ENCODE results near the gene NAPEPLD. TPM values are rescaled to one million over a fixed set of nuclear protein-coding genes. Genes with fewer than 3 reads are reported as not detected.

The NAPEPLD gene
- polyA plus RNA-seq, 4 donors: 8.9 to 62.0 (median 18.1) TPM

DNA sequence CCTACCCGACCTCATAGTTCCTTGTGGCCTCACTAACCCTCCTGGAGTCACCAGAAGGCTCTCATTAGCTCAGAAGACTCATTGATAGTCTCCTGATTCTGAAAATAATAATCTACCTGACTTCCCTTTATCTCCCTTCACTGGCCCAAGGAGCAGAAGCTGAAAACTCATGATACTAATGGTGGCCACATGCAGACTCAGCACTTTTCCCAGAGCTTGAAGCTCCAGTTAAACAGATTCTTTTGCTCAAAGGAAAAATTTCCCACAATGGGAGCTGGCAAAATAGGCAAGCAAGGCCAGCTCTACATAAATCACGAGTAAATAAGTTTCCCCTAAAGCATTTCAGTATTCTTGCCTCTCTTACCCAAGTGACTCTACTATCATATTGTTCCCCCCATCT, 8.2 kb downstream of the NAPEPLD start:
- WGBS, 3 donors: 86 to 98% (median 98%) methylated on average over 2 of the region's 2 CpGs
- peaks cover 0 to 6% of the 10 kb centered on the region in 2 donors for H3K9me3 ChIP-seq (ENCODE audit: control insufficient read depth in 2 of 2, insufficient read depth in 1 of 2, low read depth in 1 of 2, low read length in 1 of 2)
- no peaks in the 10 kb centered on the region for H3K4me1 ChIP-seq (ENCODE audit: control insufficient read depth in 3 of 3, insufficient read depth in 2 of 3, low read depth in 1 of 3, low read length in 2 of 3)
- no peaks in the 10 kb centered on the region for H3K27me3 ChIP-seq (ENCODE audit: control insufficient read depth in 3 of 3, insufficient read depth in 3 of 3, low read length in 3 of 3)
- H3K36me3 ChIP-seq (ENCODE audit: control insufficient read depth in 3 of 3, insufficient read depth in 2 of 3, low read depth in 1 of 3, low read length in 3 of 3): peaks cover 0 to 10% (median 0%) of the 10 kb centered on the region in 3 donors
- no peak overlapping the region for H3K27ac ChIP-seq (ENCODE audit: low read depth in 1 of 3, low read length in 2 of 3)
- DNase-seq: no peak
- no peak for FAIRE-seq
- H3K4me3 ChIP-seq (ENCODE audit: low read depth in 1 of 3, low read length in 3 of 3): no peak overlapping the region

DNA sequence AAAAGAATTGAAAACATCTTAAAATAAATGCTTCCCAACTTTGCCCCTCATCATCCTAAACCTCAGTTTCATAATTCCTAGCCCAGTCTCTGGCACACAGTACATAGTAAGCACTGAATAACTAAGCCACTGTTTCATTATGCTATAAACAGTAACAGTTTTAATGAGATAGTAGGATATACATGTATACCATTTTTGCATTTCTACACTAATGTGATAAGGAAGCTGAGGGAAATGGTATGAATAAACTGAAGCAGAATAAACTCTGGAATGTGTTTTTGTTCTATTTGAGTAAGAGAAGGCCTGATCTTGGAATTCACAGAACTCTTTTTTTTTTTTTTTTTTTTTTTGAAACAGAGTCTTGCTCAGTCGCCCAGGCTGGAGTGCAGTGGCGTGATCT, 8.8 kb downstream of the NAPEPLD start:
- Histone ChIP-seq H3K36me3 (ENCODE audit: control insufficient read depth in 3 of 3, insufficient read depth in 2 of 3, low read depth in 1 of 3, low read length in 3 of 3) (peaks cover 0 to 10% (median 0%) of the 10 kb centered on the region in 3 donors), H3K27me3 (ENCODE audit: control insufficient read depth in 3 of 3, insufficient read depth in 3 of 3, low read length in 3 of 3) (no peaks in the 10 kb centered on the region), H3K27ac (ENCODE audit: low read depth in 1 of 3, low read length in 2 of 3) (no peak overlapping the region), H3K4me3 (ENCODE audit: low read depth in 1 of 3, low read length in 3 of 3) (no peak overlapping the region), H3K4me1 (ENCODE audit: control insufficient read depth in 3 of 3, insufficient read depth in 2 of 3, low read depth in 1 of 3, low read length in 2 of 3) (peaks cover 0 to 4% (median 0%) of the 10 kb centered on the region in 3 donors), H3K9me3 (ENCODE audit: control insufficient read depth in 2 of 2, insufficient read depth in 1 of 2, low read depth in 1 of 2, low read length in 1 of 2) (peaks cover 0 to 6% of the 10 kb centered on the region in 2 donors)
- 80 to 93% methylated on average over 1 to 2 of the region's 2 CpGs; no CpG with 5 or more reads in 1 of the 3 donors for WGBS, 3 donors
- FAIRE-seq (no peak), DNase-seq (no peak)

DNA sequence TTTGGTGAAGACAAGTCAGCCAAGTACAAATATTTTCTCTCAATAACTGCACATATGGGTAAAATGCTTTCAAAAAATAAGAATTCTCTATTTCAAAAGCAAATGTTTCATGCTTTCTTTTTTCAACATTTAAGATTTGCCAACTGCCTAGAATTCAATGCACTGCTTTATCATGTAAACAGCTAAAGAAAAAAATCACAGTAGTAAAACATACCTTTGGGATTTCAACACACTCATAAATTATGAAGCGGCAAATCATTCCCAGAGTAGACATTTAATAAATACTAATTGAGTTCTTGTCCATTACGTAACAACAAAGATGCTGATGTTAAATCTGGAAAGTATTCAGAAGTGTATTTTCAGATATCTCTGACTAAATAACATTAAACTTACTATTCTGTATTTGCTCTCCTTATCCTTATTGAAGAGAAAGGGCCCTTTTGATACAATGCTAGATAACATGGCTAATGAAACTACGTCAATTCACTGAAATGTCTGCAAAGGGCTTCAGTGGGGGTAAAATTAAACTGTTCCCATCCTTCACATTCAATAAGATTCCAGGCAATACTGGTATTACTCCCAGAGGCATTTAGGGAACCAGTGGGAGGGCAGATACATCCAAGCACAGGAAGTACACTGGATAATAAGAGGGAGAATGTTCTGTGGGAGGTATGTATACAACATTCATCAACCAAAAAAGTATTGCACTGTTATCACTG, 13.9 kb downstream of the NAPEPLD start:
- Histone ChIP-seq H3K9me3 (ENCODE audit: control insufficient read depth in 2 of 2, insufficient read depth in 1 of 2, low read depth in 1 of 2, low read length in 1 of 2) (no peaks in the 10 kb centered on the region), H3K27me3 (ENCODE audit: control insufficient read depth in 3 of 3, insufficient read depth in 3 of 3, low read length in 3 of 3) (no peaks in the 10 kb centered on the region), H3K27ac (ENCODE audit: low read depth in 1 of 3, low read length in 2 of 3) (no peak overlapping the region), H3K4me1 (ENCODE audit: control insufficient read depth in 3 of 3, insufficient read depth in 2 of 3, low read depth in 1 of 3, low read length in 2 of 3) (peaks cover 0 to 4% (median 0%) of the 10 kb centered on the region in 3 donors), H3K36me3 (ENCODE audit: control insufficient read depth in 3 of 3, insufficient read depth in 2 of 3, low read depth in 1 of 3, low read length in 3 of 3) (peaks cover 0 to 9% (median 2%) of the 10 kb centered on the region in 3 donors), H3K4me3 (ENCODE audit: low read depth in 1 of 3, low read length in 3 of 3) (no peak overlapping the region)
- DNase-seq: no peak
- no peak for FAIRE-seq
- 75 to 91% (median 86%) methylated on average over 3 of the region's 3 CpGs for WGBS, 3 donors

DNA sequence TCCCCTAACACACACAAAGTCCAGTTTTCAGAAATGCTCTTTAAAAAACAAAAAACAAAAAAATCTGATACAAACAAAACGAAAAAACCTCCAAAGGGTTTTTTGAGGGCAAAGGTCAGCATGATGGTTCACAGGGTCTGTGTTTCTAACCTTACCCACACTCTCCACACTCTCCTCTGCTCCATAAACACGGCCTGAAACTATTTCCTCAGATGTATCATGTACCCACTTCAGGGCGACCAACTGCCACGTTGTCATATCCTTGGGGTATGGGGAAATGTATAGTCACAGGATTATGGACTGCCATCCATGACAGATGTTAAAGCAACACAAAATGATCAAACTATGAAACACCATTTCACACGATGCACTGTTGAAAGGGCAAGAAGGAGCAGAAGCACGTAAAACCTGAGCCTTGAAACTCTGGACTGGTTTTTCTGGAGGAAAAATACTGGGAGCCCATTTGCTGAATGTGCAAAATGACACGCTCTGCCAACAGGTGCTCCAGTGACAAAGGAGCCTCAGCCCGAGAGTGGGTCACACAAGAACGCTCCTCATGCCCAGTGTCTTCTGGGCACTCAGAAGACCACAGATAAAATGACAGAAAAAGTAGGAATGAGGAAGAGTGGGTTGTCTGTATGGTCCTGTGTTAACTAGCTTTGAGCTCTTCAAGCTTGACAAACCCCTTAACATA, 15.8 kb downstream of the NAPEPLD start:
- DNase-seq (no peak), FAIRE-seq (no peak)
- Histone ChIP-seq H3K27me3 (ENCODE audit: control insufficient read depth in 3 of 3, insufficient read depth in 3 of 3, low read length in 3 of 3) (no peaks in the 10 kb centered on the region), H3K27ac (ENCODE audit: low read depth in 1 of 3, low read length in 2 of 3) (no peak overlapping the region), H3K4me1 (ENCODE audit: control insufficient read depth in 3 of 3, insufficient read depth in 2 of 3, low read depth in 1 of 3, low read length in 2 of 3) (peaks cover 0 to 4% (median 0%) of the 10 kb centered on the region in 3 donors), H3K9me3 (ENCODE audit: control insufficient read depth in 2 of 2, insufficient read depth in 1 of 2, low read depth in 1 of 2, low read length in 1 of 2) (no peaks in the 10 kb centered on the region), H3K4me3 (ENCODE audit: low read depth in 1 of 3, low read length in 3 of 3) (no peak overlapping the region), H3K36me3 (ENCODE audit: control insufficient read depth in 3 of 3, insufficient read depth in 2 of 3, low read depth in 1 of 3, low read length in 3 of 3) (peaks cover 0 to 7% (median 4%) of the 10 kb centered on the region in 3 donors)
- 79 to 85% (median 79%) methylated on average over 9 of the region's 9 CpGs for WGBS, 3 donors

DNA sequence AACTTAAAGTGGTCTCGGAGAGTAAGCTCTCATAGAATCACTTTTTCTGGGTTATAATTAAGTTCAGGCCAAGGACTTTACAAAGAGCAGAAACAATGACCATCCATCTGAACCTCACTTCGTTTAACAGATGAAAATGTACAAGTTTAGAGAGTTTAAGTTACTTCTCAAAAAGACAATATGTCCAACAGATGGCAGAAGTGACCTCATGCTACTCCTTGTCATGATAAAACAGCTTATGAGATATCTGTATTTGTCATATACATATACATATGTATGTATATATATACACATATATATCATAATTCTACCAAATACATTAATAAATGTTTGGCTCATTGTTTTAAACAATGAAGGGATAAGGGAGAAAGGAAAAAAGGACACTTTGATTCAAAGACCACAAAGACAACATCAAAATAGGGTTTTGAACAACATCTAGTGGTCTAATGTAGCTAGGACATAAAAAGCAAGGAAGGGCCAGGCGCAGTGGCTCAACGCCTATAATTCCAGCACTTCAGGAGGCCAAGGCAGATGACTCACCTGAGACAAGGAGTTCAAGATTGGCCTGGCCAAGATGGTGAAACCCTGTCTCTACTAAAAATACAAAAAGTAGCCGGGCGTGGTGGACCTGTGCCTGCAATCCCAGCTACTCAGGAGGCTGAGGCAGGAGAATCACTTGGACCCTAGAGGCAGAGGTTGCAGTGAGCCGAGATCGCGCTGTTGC, 17.8 kb downstream of the NAPEPLD start:
- no peak overlapping the region for H3K27ac ChIP-seq (ENCODE audit: low read depth in 1 of 3, low read length in 2 of 3)
- peaks cover 0 to 18% (median 5%) of the 10 kb centered on the region in 3 donors for H3K36me3 ChIP-seq (ENCODE audit: control insufficient read depth in 3 of 3, insufficient read depth in 2 of 3, low read depth in 1 of 3, low read length in 3 of 3)
- no peak overlapping the region for H3K4me3 ChIP-seq (ENCODE audit: low read depth in 1 of 3, low read length in 3 of 3)
- FAIRE-seq: no peak
- H3K9me3 ChIP-seq (ENCODE audit: control insufficient read depth in 2 of 2, insufficient read depth in 1 of 2, low read depth in 1 of 2, low read length in 1 of 2): no peaks in the 10 kb centered on the region
- H3K27me3 ChIP-seq (ENCODE audit: control insufficient read depth in 3 of 3, insufficient read depth in 3 of 3, low read length in 3 of 3): no peaks in the 10 kb centered on the region
- no peak for DNase-seq
- H3K4me1 ChIP-seq (ENCODE audit: control insufficient read depth in 3 of 3, insufficient read depth in 2 of 3, low read depth in 1 of 3, low read length in 2 of 3): peaks cover 0 to 4% (median 0%) of the 10 kb centered on the region in 3 donors
- WGBS, 3 donors: 79 to 87% (median 81%) methylated on average over 9 of the region's 9 CpGs

DNA sequence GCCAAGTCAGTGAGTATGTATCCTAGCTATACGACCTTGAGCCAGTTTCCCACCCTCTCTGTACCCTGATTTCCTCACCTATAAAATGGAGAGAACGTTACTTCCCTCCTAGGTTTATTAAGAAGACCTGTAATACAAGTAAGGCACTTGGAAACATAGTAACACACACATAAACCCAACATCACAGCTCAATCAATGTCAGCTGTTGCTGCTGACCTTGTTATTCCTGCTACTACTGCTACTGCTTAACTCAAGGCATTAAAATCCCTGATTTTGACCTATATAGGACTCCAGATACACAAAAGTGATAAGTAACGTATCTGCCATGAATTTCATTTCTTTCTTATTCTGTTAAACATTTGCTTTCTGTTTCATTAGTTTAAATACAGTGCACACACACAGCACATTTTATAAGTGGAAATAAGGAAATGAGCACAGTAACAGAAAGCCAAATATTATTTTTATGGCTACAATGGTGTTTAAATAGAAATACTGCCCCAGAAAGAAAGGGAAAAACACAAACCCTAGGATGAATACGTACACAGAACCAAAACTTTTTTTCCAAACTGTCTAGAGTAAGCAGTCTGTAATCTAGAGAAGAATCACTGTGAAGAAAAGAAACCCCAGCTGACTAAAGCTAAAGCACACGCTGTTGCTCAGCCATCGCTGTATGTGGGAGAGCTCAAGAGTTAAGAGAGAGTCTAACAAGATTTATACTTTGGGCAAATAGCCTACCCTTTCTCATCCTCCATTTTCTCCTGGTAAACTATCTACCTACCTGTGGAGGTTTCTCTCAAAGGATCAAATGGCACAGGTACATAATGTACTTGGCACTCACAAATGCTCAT, 19.0 kb downstream of the NAPEPLD start:
- no peaks in the 10 kb centered on the region for H3K27me3 ChIP-seq (ENCODE audit: control insufficient read depth in 3 of 3, insufficient read depth in 3 of 3, low read length in 3 of 3)
- DNase-seq: no peak
- no peak overlapping the region for H3K27ac ChIP-seq (ENCODE audit: low read depth in 1 of 3, low read length in 2 of 3)
- 48 to 56% (median 50%) methylated on average over 6 of the region's 6 CpGs for WGBS, 3 donors
- no peaks in the 10 kb centered on the region for H3K4me1 ChIP-seq (ENCODE audit: control insufficient read depth in 3 of 3, insufficient read depth in 2 of 3, low read depth in 1 of 3, low read length in 2 of 3)
- no peak overlapping the region for H3K4me3 ChIP-seq (ENCODE audit: low read depth in 1 of 3, low read length in 3 of 3)
- no peaks in the 10 kb centered on the region for H3K9me3 ChIP-seq (ENCODE audit: control insufficient read depth in 2 of 2, insufficient read depth in 1 of 2, low read depth in 1 of 2, low read length in 1 of 2)
- H3K36me3 ChIP-seq (ENCODE audit: control insufficient read depth in 3 of 3, insufficient read depth in 2 of 3, low read depth in 1 of 3, low read length in 3 of 3): peaks cover 0 to 23% (median 7%) of the 10 kb centered on the region in 3 donors
- FAIRE-seq: no peak

DNA sequence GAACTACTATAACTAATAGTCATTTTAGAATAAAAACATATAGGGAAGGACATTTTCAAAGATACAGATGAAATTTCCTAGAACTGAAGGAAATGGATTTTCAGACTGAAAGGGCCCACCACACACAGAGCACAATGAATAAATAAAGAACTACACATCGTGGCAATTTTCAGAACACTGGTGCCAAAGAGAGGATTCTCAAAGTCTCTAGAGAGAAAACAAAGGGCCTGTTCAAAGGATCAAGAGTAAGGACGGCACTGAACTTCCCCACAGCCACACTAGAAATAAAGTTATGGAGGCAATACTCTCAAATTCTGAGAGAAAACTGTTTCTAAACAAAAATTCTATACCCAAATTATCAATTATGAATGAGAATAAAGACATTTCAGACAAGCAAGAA, 21.9 kb downstream of the NAPEPLD start:
- FAIRE-seq (no peak), DNase-seq (no peak)
- 83 to 93% (median 90%) methylated on average over 2 of the region's 2 CpGs for WGBS, 3 donors
- Histone ChIP-seq H3K4me3 (ENCODE audit: low read depth in 1 of 3, low read length in 3 of 3) (no peak overlapping the region), H3K4me1 (ENCODE audit: control insufficient read depth in 3 of 3, insufficient read depth in 2 of 3, low read depth in 1 of 3, low read length in 2 of 3) (no peaks in the 10 kb centered on the region), H3K27me3 (ENCODE audit: control insufficient read depth in 3 of 3, insufficient read depth in 3 of 3, low read length in 3 of 3) (no peaks in the 10 kb centered on the region), H3K36me3 (ENCODE audit: control insufficient read depth in 3 of 3, insufficient read depth in 2 of 3, low read depth in 1 of 3, low read length in 3 of 3) (peaks cover 0 to 30% (median 10%) of the 10 kb centered on the region in 3 donors), H3K9me3 (ENCODE audit: control insufficient read depth in 2 of 2, insufficient read depth in 1 of 2, low read depth in 1 of 2, low read length in 1 of 2) (no peaks in the 10 kb centered on the region), H3K27ac (ENCODE audit: low read depth in 1 of 3, low read length in 2 of 3) (no peak overlapping the region)

Data from small intestine (tissue), 7 donors.